SJCRH30 (cell line): Measurements from ENCODE around the gene ASF1A. TPM values are rescaled to one million over a fixed set of nuclear protein-coding genes. Genes with fewer than 3 reads are reported as not detected.

Source experiments
- DNase-seq, 2 experiments: peaks; one replicate each; pipeline ENCODE4 v3.0.0-alpha.2; 2015 to 2020
- H3K27ac ChIP-seq: fragments of 250-450 bp; sonication (Bioruptor Pico); 2 replicates; pipeline ENCODE4 v1.5.1; 2020; ENCODE audit warnings: mild to moderate bottlenecking, moderate library complexity
- H3K27me3 ChIP-seq: fragments of 250-450 bp; sonication (Bioruptor Pico); 2 replicates; pipeline ENCODE4 v1.5.1; 2020; ENCODE audit warnings: mild to moderate bottlenecking, moderate library complexity
- H3K36me3 ChIP-seq: fragments of 250-450 bp; sonication (Bioruptor Pico); 2 replicates; pipeline ENCODE4 v1.5.1; 2020; ENCODE audit warnings: mild to moderate bottlenecking, moderate library complexity
- H3K4me1 ChIP-seq: fragments of 250-450 bp; sonication (Bioruptor Pico); 2 replicates; pipeline ENCODE4 v1.5.1; 2020; ENCODE audit warnings: mild to moderate bottlenecking, moderate library complexity
- H3K4me3 ChIP-seq: fragments of 250-450 bp; sonication (Bioruptor Pico); 2 replicates; pipeline ENCODE4 v1.5.1; 2020; ENCODE audit warnings: mild to moderate bottlenecking, moderate library complexity
- H3K9me3 ChIP-seq: fragments of 250-450 bp; sonication (Bioruptor Pico); replicated peaks from 2 replicates; pipeline ENCODE4 v1.5.1; 2020; ENCODE audit warnings: mild to moderate bottlenecking, moderate library complexity
- total RNA-seq: library from RNA; depleted of rRNA; stranded (reverse); fragments of >200 nt; shearing (Covaris generic); gene quantifications from 2 replicates; pipeline ENCODE4 v1.2.3, GENCODE V29; 2014; rRNA removed

ASF1A gene
- total RNA-seq, 1 experiment from 2014 or later: 29.7 TPM

DNA sequence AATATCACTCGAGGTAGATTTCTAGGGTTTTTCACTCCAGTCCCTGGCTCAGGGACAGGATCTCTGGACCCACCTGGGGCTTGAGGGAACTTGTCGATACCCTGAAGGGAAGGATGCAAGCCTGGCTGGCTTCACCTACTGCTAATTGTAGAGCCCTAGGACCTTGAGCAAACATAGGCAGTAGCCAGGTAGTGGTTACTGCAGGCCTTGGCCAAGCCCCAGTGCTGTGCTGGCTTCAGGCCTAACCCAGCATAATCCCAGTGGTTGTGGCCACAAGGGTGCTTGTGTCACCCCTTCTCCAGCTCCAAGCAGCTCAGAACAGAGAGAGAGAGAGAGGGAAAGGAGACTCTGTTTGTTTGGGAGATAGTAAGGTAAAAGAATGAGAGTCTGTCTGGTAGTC is 46.8 kb downstream of the ASF1A start:
- Histone ChIP-seq H3K9me3 (no peaks in the 10 kb centered on the region), H3K4me1 (no peaks in the 10 kb centered on the region; the same call in 1 of the 2 replicates), H3K36me3 (peaks cover 2% of the 10 kb centered on the region; the same call in 1 of the 2 replicates), H3K27ac (no peak overlapping the region), H3K27me3 (no peaks in the 10 kb centered on the region), H3K4me3 (no peak overlapping the region)
- no peak for DNase-seq

- no peak overlapping the region for H3K4me3 ChIP-seq
- no peaks in the 10 kb centered on the region for H3K27me3 ChIP-seq
- peaks cover 2% of the 10 kb centered on the region; the same call in 1 of the 2 replicates for H3K36me3 ChIP-seq
- no peaks in the 10 kb centered on the region for H3K4me1 ChIP-seq
- no peaks in the 10 kb centered on the region for H3K9me3 ChIP-seq
- no peak for DNase-seq
- H3K27ac ChIP-seq: no peak overlapping the region
These were observed 51.3 kb downstream of the ASF1A start for GRCh38 chr6:118945217-118945616.

DNA sequence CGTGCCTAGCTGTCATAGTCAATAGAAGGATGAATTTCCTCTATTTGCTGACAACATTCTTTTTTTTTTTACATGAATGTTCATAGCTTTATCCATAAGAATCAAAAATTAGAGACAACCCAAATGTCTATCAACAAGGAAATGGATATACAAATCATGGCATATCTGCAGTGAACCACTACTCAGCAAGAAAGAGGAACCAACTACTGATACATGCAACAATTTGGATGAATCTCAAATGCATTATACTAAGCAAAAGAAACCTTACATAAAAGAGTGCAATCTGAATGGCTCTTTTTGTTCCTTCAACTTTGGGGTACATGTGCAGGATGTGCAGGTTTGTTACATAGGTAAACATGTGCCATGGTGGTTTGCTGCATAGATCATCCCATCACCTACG is 58.7 kb downstream of the ASF1A start:
- Histone ChIP-seq H3K36me3 (no peaks in the 10 kb centered on the region), H3K4me1 (no peaks in the 10 kb centered on the region), H3K9me3 (no peaks in the 10 kb centered on the region), H3K4me3 (no peak overlapping the region), H3K27ac (no peak overlapping the region), H3K27me3 (no peaks in the 10 kb centered on the region)
- no peak for DNase-seq

GRCh38 chr6:118953391-118953790 is 59.4 kb downstream of the ASF1A start:
- no peaks in the 10 kb centered on the region for H3K4me1 ChIP-seq
- H3K4me3 ChIP-seq: no peak overlapping the region
- DNase-seq: no peak
- H3K27ac ChIP-seq: no peak overlapping the region
- H3K9me3 ChIP-seq: no peaks in the 10 kb centered on the region
- no peaks in the 10 kb centered on the region for H3K36me3 ChIP-seq
- no peaks in the 10 kb centered on the region for H3K27me3 ChIP-seq

Other genes starting within 250 kb of the ASF1A start
- 12.4 and 15.7 TPM in 2 replicates for gene CEP85L, start 242.6 kb upstream of the ASF1A start, total RNA-seq
- 16.1 and 18.1 TPM in 2 replicates for gene MCM9, start 41.0 kb downstream of the ASF1A start, total RNA-seq
- 8.9 and 11.3 TPM in 2 replicates for gene FAM184A, start 184.5 kb downstream of the ASF1A start, total RNA-seq